HepG2 (cell line): ENCODE measurements around the gene PLK5. TPM values are rescaled to one million over a fixed set of nuclear protein-coding genes. Genes with fewer than 3 reads are reported as not detected.
A peak's percentile ranks its signal among the peaks of the same experiment; 100 is the strongest.

ENCODE experiments used
- ATAC-seq: fragments of 200-7000 bp; cut with Tn5 transposase; 3 replicates; pipeline ENCODE4 v1.9.1; 2020; ENCODE audit warnings: mild to moderate bottlenecking, moderate library complexity
- BruUV-seq: library from RNA; stranded (reverse); fragments of 400-500 nt; replicated peaks from 2 replicates; lab custom pipeline; 2021; lab: Mats Ljungman, UMichigan
- CTCF ChIA-PET: fragments of 300-600 bp; formaldehyde crosslinking; extraction: SDS; loops from one replicate; lab custom pipeline; 2021; ENCODE audit warnings: low total read pairs, inconsistent platforms, low intra/inter-chr PET ratio; lab: Yijun Ruan, JAX
- POLR2A ChIA-PET: fragments of 350-600 bp; sonication (Branson Sonifier 250); formaldehyde crosslinking; loops from one replicate; lab custom pipeline; 2020; ENCODE audit warnings: antibody characterized with exemption, inconsistent platforms; lab: Yijun Ruan, JAX
- DNase-seq: peaks from one replicate; pipeline ENCODE4 v3.0.0-alpha.2; 2015; ENCODE audit warnings: low spot score
- FAIRE-seq: peaks from 3 replicates; lab custom pipeline; 2011; peaks lifted over from hg19 to GRCh38; lab: Jason Lieb, UNC
- H2AFZ ChIP-seq: one replicate; pipeline ENCODE4 v1.6.1; 2011; ENCODE audit warnings: low read length, inconsistent platforms
- H3K27ac ChIP-seq: fragments of 300-600 bp; 3 replicates; pipeline ENCODE4 v1.8.0; 2011; ENCODE audit warnings: mixed run types, mild to moderate bottlenecking, mixed read lengths, low read length, inconsistent platforms; ENCODE audit not compliant: insufficient read depth; ENCODE audit errors: extremely low read length
- H3K27me3 ChIP-seq, 2 experiments: fragments of 200-600 bp in 1 of 2; 2 replicates in 1 of 2; 3 replicates in 1 of 2; pipeline versions ENCODE4 v1.6.0 to v1.8.0; 2011; ENCODE audit warnings: low read length in 2 of 2, mild to moderate bottlenecking in 2 of 2, moderate library complexity in 2 of 2, inconsistent platforms in 1 of 2; ENCODE audit not compliant: insufficient read depth in 2 of 2, control insufficient read depth in 1 of 2
- H3K36me3 ChIP-seq, 2 experiments: fragments of 200-600 bp in 1 of 2; replicated peaks in 1 of 2; 2 replicates in 1 of 2; 3 replicates in 1 of 2; pipeline versions ENCODE4 v1.5.1 to v1.8.0; 2011; ENCODE audit warnings: low read length in 2 of 2, inconsistent platforms in 1 of 2; ENCODE audit not compliant: insufficient read depth in 2 of 2, control insufficient read depth in 1 of 2
- H3K4me1 ChIP-seq: 2 replicates; pipeline ENCODE4 v1.5.1; 2012; ENCODE audit warnings: low read length, inconsistent platforms; ENCODE audit not compliant: insufficient read depth
- H3K4me2 ChIP-seq: 2 replicates; pipeline ENCODE4 v1.6.0; 2011; ENCODE audit warnings: low read depth, low read length, inconsistent platforms
- H3K4me3 ChIP-seq, 3 experiments: fragments of 200-600 bp in 1 of 3; sonication (generic), shearing (Covaris generic) in 1 of 3; replicated peaks in 1 of 3; 2 replicates each; pipeline ENCODE4 v1.5.1; 2011 to 2016; ENCODE audit warnings: low read length in 3 of 3, inconsistent platforms in 2 of 3, low read depth in 2 of 3, mild to moderate bottlenecking in 2 of 3, control low read depth in 1 of 3, mixed read lengths in 1 of 3; ENCODE audit not compliant: insufficient read depth in 1 of 3
- H3K79me2 ChIP-seq: one replicate; pipeline ENCODE4 v1.6.1; 2011; ENCODE audit warnings: low read length, inconsistent platforms; ENCODE audit not compliant: insufficient read depth
- H3K9ac ChIP-seq: 2 replicates; pipeline ENCODE4 v1.6.0; 2011; ENCODE audit warnings: mild to moderate bottlenecking, low read depth, low read length, inconsistent platforms; ENCODE audit not compliant: insufficient read depth
- H3K9me3 ChIP-seq: 2 replicates; pipeline ENCODE4 v1.5.1; 2012; ENCODE audit warnings: mild to moderate bottlenecking, low read length
- H4K20me1 ChIP-seq: 2 replicates; pipeline ENCODE4 v1.6.0; 2011; ENCODE audit warnings: inconsistent platforms, mild to moderate bottlenecking, low read length, moderate library complexity; ENCODE audit not compliant: insufficient read depth
- MXI1 ChIP-seq: IDR thresholded peaks from 3 replicates; pipeline ENCODE4 v1.6.1; 2012; ENCODE audit warnings: low read depth, low read length, inconsistent platforms, borderline replicate concordance
- MYC ChIP-seq: sonication (generic); formaldehyde crosslinking; IDR thresholded peaks from 2 replicates; pipeline ENCODE4 v1.9.0; 2021; ENCODE audit warnings: missing genetic modification reagents, borderline replicate concordance
- MYPOP ChIP-seq: sonication (generic); formaldehyde crosslinking; IDR thresholded peaks from 2 replicates; pipeline ENCODE4 v1.8.1; 2023; ENCODE audit warnings: mild to moderate bottlenecking, moderate library complexity, missing genetic modification reagents
- NONO ChIP-seq, 2 experiments: fragments of 450-650 bp in 1 of 2; sonication (generic) in 1 of 2; formaldehyde crosslinking in 1 of 2; IDR thresholded peaks in 1 of 2; conservative IDR thresholded peaks in 1 of 2; 2 replicates each; pipeline versions ENCODE4 v1.6.1 to v1.8.0; 2017 to 2022; ENCODE audit warnings: mild to moderate bottlenecking in 1 of 2, missing genetic modification reagents in 1 of 2, moderate library complexity in 1 of 2
- NR2F6 ChIP-seq, 2 experiments: IDR thresholded peaks; 2 replicates each; pipeline ENCODE4 v1.6.1; 2016; ENCODE audit warnings: antibody characterized with exemption in 1 of 2, mild to moderate bottlenecking in 1 of 2
- NRL ChIP-seq: sonication (generic); formaldehyde crosslinking; IDR thresholded peaks from 2 replicates; pipeline ENCODE4 v1.5.0; 2020; ENCODE audit warnings: missing genetic modification reagents, mild to moderate bottlenecking, moderate library complexity, borderline replicate concordance
- PPARG ChIP-seq: conservative IDR thresholded peaks from 2 replicates; pipeline ENCODE4 v1.6.1; 2016; ENCODE audit warnings: missing biosample characterization, missing genetic modification reagents
- TEAD3 ChIP-seq: optimal IDR thresholded peaks from 2 replicates; pipeline ENCODE3; 2016; ENCODE audit warnings: borderline replicate concordance
- ZMYM2 ChIP-seq: sonication (generic); formaldehyde crosslinking; IDR thresholded peaks from 2 replicates; pipeline ENCODE4 v1.8.0; 2022; ENCODE audit warnings: mild to moderate bottlenecking, missing genetic modification reagents
- ZNF350 ChIP-seq: sonication (generic); formaldehyde crosslinking; IDR thresholded peaks from 2 replicates; pipeline ENCODE4 v1.4.0; 2020; ENCODE audit warnings: mild to moderate bottlenecking, low read depth, missing genetic modification reagents, borderline replicate concordance
- ZNF589 ChIP-seq: sonication (generic); formaldehyde crosslinking; conservative IDR thresholded peaks from 2 replicates; pipeline ENCODE4 v1.8.0; 2022; ENCODE audit warnings: mild to moderate bottlenecking, moderate library complexity, missing genetic modification reagents
- ZNF709 ChIP-seq: sonication (generic); formaldehyde crosslinking; IDR thresholded peaks from 2 replicates; pipeline ENCODE4 v1.5.0; 2020; ENCODE audit warnings: mild to moderate bottlenecking, missing genetic modification reagents
- ZSCAN12 ChIP-seq: sonication (generic); formaldehyde crosslinking; IDR thresholded peaks from 2 replicates; pipeline ENCODE4 v1.9.0; 2021; ENCODE audit warnings: mild to moderate bottlenecking, missing genetic modification reagents
- WGBS: methylation state at CpG from one replicate; pipeline ENCODE4 v1.1.6; 2017; ENCODE audit warnings: low lambda C conversion rate; 5-methylcytosine and 5-hydroxymethylcytosine counted together
- in situ Hi-C: cut with HindIII; loops from 2 replicates; pipeline ENCODE4 v1.10.0; 2017; ENCODE audit warnings: low pct_unique_long_range_greater_than_20kb; ENCODE audit not compliant: extremely low pct_ligation_motif_present
- intact Hi-C: fragments of 100-400 bp; cut with micrococcal nuclease; formaldehyde crosslinking; loops from one replicate; pipeline ENCODE4 v1.10.0; 2022; ENCODE audit not compliant: unreplicated experiment
- polyA plus RNA-seq, 8 experiments: library from polyadenylated mRNA; depleted of rRNA in 3 of 8; stranded (reverse) in 7 of 8; unstranded in 1 of 8; fragments of >200 nt; fragmentation: Illumina TruSeq in 4 of 8; extraction: Trizol in 4 of 8; gene quantifications; 2 replicates each; pipeline versions ENCODE4 v1.2.1 to v1.2.3, GENCODE V29; 2011 to 2016; ENCODE audit warnings: low read depth in 4 of 8, missing spikeins in 1 of 8, mixed read lengths in 1 of 8; ENCODE audit not compliant: insufficient read depth in 1 of 8
- total RNA-seq, 5 experiments: library from RNA; depleted of rRNA; stranded (reverse); fragments of >200 nt; fragmentation: Illumina TruSeq; extraction: Trizol; gene quantifications; 2 replicates each; pipeline ENCODE4 v1.2.3, GENCODE V29; 2016; ENCODE audit warnings: low read depth in 1 of 5
- TF ChIP-seq, protein P1 (sequence below): sonication (generic); formaldehyde crosslinking; IDR thresholded peaks from 2 replicates; pipeline ENCODE4 v1.9.0; 2022; ENCODE audit warnings: low read depth, missing genetic modification reagents
- TF ChIP-seq, protein P2 (sequence below): sonication (generic); formaldehyde crosslinking; IDR thresholded peaks from 2 replicates; pipeline ENCODE4 v1.8.0; 2022; ENCODE audit warnings: mild to moderate bottlenecking, missing genetic modification reagents; ENCODE audit not compliant: insufficient replicate concordance

Gene PLK5
- total and polyA plus RNA-seq, 2 of the 13 experiments (the other 11 are each of a cell fraction or from before 2014, with no cell fraction given): not detected

GRCh38 chr19:1492474-1493006 is 31.3 kb upstream of the PLK5 start:
- DNase-seq: no peak
- no peak for FAIRE-seq
- TF ChIP-seq PPARG (CRISPR knock-in tag): peak; percentile 5; the same call in 1 of the 2 replicates
- TF ChIP-seq TEAD3 (CRISPR knock-in tag): peak; percentile 44
- peak; percentile 18; the same call in 1 of the 2 replicates for TF ChIP-seq ZMYM2
- no peak for TF ChIP-seq MXI1
- 0 out of 2 replicates have a peak, but pooled peaks have one; percentile 66 for TF ChIP-seq NR2F6 (IDR thresholded peaks at IDR 0.05)
- peak; percentile 88 for TF ChIP-seq NR2F6 (CRISPR knock-in tag; IDR thresholded peaks at IDR 0.05)
- TF ChIP-seq, protein P1, sequence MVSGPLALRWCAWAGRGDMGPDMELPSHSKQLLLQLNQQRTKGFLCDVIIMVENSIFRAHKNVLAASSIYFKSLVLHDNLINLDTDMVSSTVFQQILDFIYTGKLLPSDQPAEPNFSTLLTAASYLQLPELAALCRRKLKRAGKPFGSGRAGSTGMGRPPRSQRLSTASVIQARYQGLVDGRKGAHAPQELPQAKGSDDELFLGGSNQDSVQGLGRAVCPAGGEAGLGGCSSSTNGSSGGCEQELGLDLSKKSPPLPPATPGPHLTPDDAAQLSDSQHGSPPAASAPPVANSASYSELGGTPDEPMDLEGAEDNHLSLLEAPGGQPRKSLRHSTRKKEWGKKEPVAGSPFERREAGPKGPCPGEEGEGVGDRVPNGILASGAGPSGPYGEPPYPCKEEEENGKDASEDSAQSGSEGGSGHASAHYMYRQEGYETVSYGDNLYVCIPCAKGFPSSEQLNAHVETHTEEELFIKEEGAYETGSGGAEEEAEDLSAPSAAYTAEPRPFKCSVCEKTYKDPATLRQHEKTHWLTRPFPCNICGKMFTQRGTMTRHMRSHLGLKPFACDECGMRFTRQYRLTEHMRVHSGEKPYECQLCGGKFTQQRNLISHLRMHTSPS: peak; percentile 99
- TF ChIP-seq, protein P2, sequence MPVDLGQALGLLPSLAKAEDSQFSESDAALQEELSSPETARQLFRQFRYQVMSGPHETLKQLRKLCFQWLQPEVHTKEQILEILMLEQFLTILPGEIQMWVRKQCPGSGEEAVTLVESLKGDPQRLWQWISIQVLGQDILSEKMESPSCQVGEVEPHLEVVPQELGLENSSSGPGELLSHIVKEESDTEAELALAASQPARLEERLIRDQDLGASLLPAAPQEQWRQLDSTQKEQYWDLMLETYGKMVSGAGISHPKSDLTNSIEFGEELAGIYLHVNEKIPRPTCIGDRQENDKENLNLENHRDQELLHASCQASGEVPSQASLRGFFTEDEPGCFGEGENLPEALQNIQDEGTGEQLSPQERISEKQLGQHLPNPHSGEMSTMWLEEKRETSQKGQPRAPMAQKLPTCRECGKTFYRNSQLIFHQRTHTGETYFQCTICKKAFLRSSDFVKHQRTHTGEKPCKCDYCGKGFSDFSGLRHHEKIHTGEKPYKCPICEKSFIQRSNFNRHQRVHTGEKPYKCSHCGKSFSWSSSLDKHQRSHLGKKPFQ (CRISPR knock-in tag): no peak
- TF ChIP-seq ZNF709 (CRISPR knock-in tag): 0 out of 2 replicates have a peak, but pooled peaks have one; percentile 16
- TF ChIP-seq NONO (IDR thresholded peaks at IDR 0.05): no peak
- TF ChIP-seq NONO (CRISPR knock-in tag; conservative IDR thresholded peaks at IDR 0.05): peak; percentile 72; the same call in 1 of the 2 replicates
- TF ChIP-seq ZSCAN12 (CRISPR knock-in tag): no peak
- 0 out of 2 replicates have a peak, but pooled peaks have one; percentile 17 for TF ChIP-seq MYPOP (CRISPR knock-in tag)
- peak; percentile 50; the same call in 1 of the 2 replicates for TF ChIP-seq NRL (CRISPR knock-in tag)
- TF ChIP-seq MYC (CRISPR knock-in tag): peak; percentile 34
- TF ChIP-seq ZNF350 (CRISPR knock-in tag): peak; percentile 47; the same call in 1 of the 2 replicates
- TF ChIP-seq ZNF589 (CRISPR knock-in tag): 0 out of 2 replicates have a peak, but pooled peaks have one; percentile 63

More at GRCh38 chr19:1492474-1493006, 31.3 kb upstream of the PLK5 start:
- 0 out of 3 replicates have a peak, but pooled peaks have one; percentile 1 for ATAC-seq
- intact Hi-C loops (no loop called here), in situ Hi-C loops (no loop called here)
- Histone ChIP-seq H3K9me3 (no peaks in the 10 kb centered on the region), H3K27me3 (no peaks in the 10 kb centered on the region), H3K36me3 (no peaks in the 10 kb centered on the region), H3K79me2 (peaks cover 6% of the 10 kb centered on the region), H2AFZ (no peak overlapping the region), H3K9ac (peak overlapping the region; percentile 74), H3K4me1 (peaks cover 48% of the 10 kb centered on the region), H4K20me1 (no peaks in the 10 kb centered on the region), H3K4me2 (peak overlapping the region; percentile 94), H3K4me3 (peak overlapping the region; percentile 9 to 85 (median 77); a peak in 5 of 6 replicates), H3K27ac (peak overlapping the region; percentile 68)
- POLR2A ChIA-PET: interaction anchor here (1.3 to 3.6 kb wide), 7 partner anchors 11 to 223 kb away, joined by 3 to 34 read pairs (median 9); partner anchors contain the start of gene CIRBP
- WGBS: 25% methylated on average over 2 of the region's 10 CpGs
- CTCF ChIA-PET: no interaction called here
- BruUV-seq: no TSS peak
